IMR-90 (cell line): ENCODE results near the gene LRRC7. TPM values are rescaled to one million over a fixed set of nuclear protein-coding genes. Genes with fewer than 3 reads are reported as not detected.

Experiments used
- ATAC-seq: fragments of 200-7000 bp; cut with Tn5 transposase; 2 replicates; pipeline ENCODE4 v1.9.1; 2020; ENCODE audit warnings: low read depth, mild to moderate bottlenecking, moderate library complexity
- BruUV-seq: library from RNA; stranded (reverse); fragments of 400-500 nt; replicated peaks from 2 replicates; lab custom pipeline; 2021; lab: Mats Ljungman, UMichigan
- CTCF ChIA-PET: fragments of 300-600 bp; formaldehyde crosslinking; extraction: SDS; loops from one replicate; lab custom pipeline; 2021; ENCODE audit warnings: antibody characterized with exemption; lab: Yijun Ruan, JAX
- POLR2A ChIA-PET: fragments of 300-600 bp; sonication (Branson Sonifier 250); formaldehyde crosslinking; loops from one replicate; lab custom pipeline; 2022; ENCODE audit warnings: antibody characterized with exemption; ENCODE audit not compliant: unreplicated experiment; lab: Charles Lee
- DNase-seq: peaks from one replicate; pipeline ENCODE4 v3.0.0; 2013
- H2AFZ ChIP-seq: replicated peaks from 2 replicates; pipeline ENCODE3; 2013; ENCODE audit warnings: low read length, mild to moderate bottlenecking; ENCODE audit not compliant: poor library complexity
- H2AK5ac ChIP-seq: 2 replicates; pipeline ENCODE4 v1.6.1; 2013; ENCODE audit warnings: low read depth, low read length, inconsistent platforms
- H2AK9ac ChIP-seq: replicated peaks from 2 replicates; pipeline ENCODE3; 2013; ENCODE audit warnings: mild to moderate bottlenecking, low read depth, low read length, moderate library complexity; ENCODE audit not compliant: poor library complexity
- H2BK120ac ChIP-seq: 2 replicates; pipeline ENCODE4 v1.6.1; 2013; ENCODE audit warnings: low read depth, low read length, inconsistent platforms
- H2BK15ac ChIP-seq: 3 replicates; pipeline ENCODE4 v1.6.1; 2013; ENCODE audit warnings: low read depth, low read length, inconsistent platforms
- H2BK20ac ChIP-seq: 2 replicates; pipeline ENCODE4 v1.6.1; 2013; ENCODE audit warnings: low read depth, mild to moderate bottlenecking, inconsistent platforms, low read length, moderate library complexity
- H2BK5ac ChIP-seq: 2 replicates; pipeline ENCODE4 v1.6.1; 2013; ENCODE audit warnings: mild to moderate bottlenecking, low read depth, low read length, inconsistent platforms; ENCODE audit not compliant: poor library complexity, severe bottlenecking
- H3K14ac ChIP-seq: replicated peaks from 2 replicates; pipeline ENCODE4 v1.6.1; 2013; ENCODE audit warnings: low read depth, low read length, inconsistent platforms
- H3K18ac ChIP-seq: 2 replicates; pipeline ENCODE4 v1.6.1; 2013; ENCODE audit warnings: low read depth, low read length, control low read depth
- H3K23ac ChIP-seq: 2 replicates; pipeline ENCODE4 v1.6.1; 2013; ENCODE audit warnings: low read depth, low read length, inconsistent platforms
- H3K27ac ChIP-seq: 2 replicates; pipeline ENCODE4 v1.5.1; 2013; ENCODE audit warnings: mild to moderate bottlenecking, control low read depth, low read length; ENCODE audit not compliant: insufficient read depth
- H3K27me3 ChIP-seq: 2 replicates; pipeline ENCODE4 v1.6.1; 2013; ENCODE audit warnings: low read length; ENCODE audit not compliant: control insufficient read depth, insufficient read depth
- H3K36me3 ChIP-seq: 2 replicates; pipeline ENCODE4 v1.6.1; 2013; ENCODE audit warnings: low read length, mixed read lengths; ENCODE audit not compliant: control insufficient read depth, insufficient read depth
- H3K4ac ChIP-seq: 2 replicates; pipeline ENCODE4 v1.6.1; 2013; ENCODE audit warnings: low read depth, low read length, inconsistent platforms
- H3K4me1 ChIP-seq: 2 replicates; pipeline ENCODE4 v1.6.1; 2013; ENCODE audit warnings: low read length, mixed read lengths; ENCODE audit not compliant: control insufficient read depth, insufficient read depth
- H3K4me2 ChIP-seq: 2 replicates; pipeline ENCODE4 v1.6.1; 2013; ENCODE audit warnings: low read depth, mild to moderate bottlenecking, control low read depth, low read length, moderate library complexity
- H3K4me3 ChIP-seq: 2 replicates; pipeline ENCODE4 v1.5.1; 2013; ENCODE audit warnings: low read depth, mild to moderate bottlenecking, control low read depth, low read length, moderate library complexity; ENCODE audit not compliant: insufficient read depth
- H3K56ac ChIP-seq: 2 replicates; pipeline ENCODE4 v1.6.1; 2013; ENCODE audit warnings: low read length, inconsistent platforms; ENCODE audit not compliant: insufficient read depth; ENCODE audit errors: extremely low read depth
- H3K79me1 ChIP-seq, 2 experiments: 2 replicates each; pipeline ENCODE4 v1.6.1; 2013; ENCODE audit warnings: low read length in 2 of 2, inconsistent platforms in 1 of 2, low read depth in 1 of 2
- H3K9ac ChIP-seq: 2 replicates; pipeline ENCODE4 v1.6.1; 2013; ENCODE audit warnings: low read depth, low read length, control low read depth
- H3K9me1 ChIP-seq: 2 replicates; pipeline ENCODE4 v1.6.1; 2013; ENCODE audit warnings: low read length, inconsistent platforms; ENCODE audit not compliant: insufficient read depth
- H3K9me3 ChIP-seq: 2 replicates; pipeline ENCODE4 v1.6.1; 2013; ENCODE audit warnings: low read length; ENCODE audit not compliant: control insufficient read depth, insufficient read depth
- H4K20me1 ChIP-seq: 2 replicates; pipeline ENCODE4 v1.6.1; 2013; ENCODE audit warnings: low read length, inconsistent platforms; ENCODE audit not compliant: insufficient read depth
- H4K5ac ChIP-seq: 2 replicates; pipeline ENCODE4 v1.6.1; 2013; ENCODE audit warnings: mild to moderate bottlenecking, low read depth, low read length, control low read depth
- H4K8ac ChIP-seq, 2 experiments: 2 replicates each; pipeline ENCODE4 v1.6.1; 2013; ENCODE audit warnings: low read depth in 2 of 2, low read length in 2 of 2, control low read depth in 1 of 2, inconsistent platforms in 1 of 2
- H4K91ac ChIP-seq: 2 replicates; pipeline ENCODE4 v1.6.1; 2013; ENCODE audit warnings: low read depth, low read length, inconsistent platforms; ENCODE audit not compliant: insufficient read depth
- FOS ChIP-seq: fragments of 150-350 bp; IDR thresholded peaks from 2 replicates; pipeline ENCODE4 v1.6.1; 2016; ENCODE audit warnings: low read depth, low read length
- MAFK ChIP-seq: IDR thresholded peaks from 2 replicates; pipeline ENCODE4 v1.6.1; 2012; ENCODE audit warnings: low read depth, low read length, improper control_type of control experiment
- RFX5 ChIP-seq: IDR thresholded peaks from 2 replicates; pipeline ENCODE4 v1.8.0; 2012; ENCODE audit warnings: low read depth, mild to moderate bottlenecking, low read length, moderate library complexity
- SMC3 ChIP-seq: fragments of 150-350 bp; IDR thresholded peaks from 2 replicates; pipeline ENCODE4 v1.6.1; 2016; ENCODE audit warnings: low read depth, mild to moderate bottlenecking, antibody characterized with exemption, low read length, moderate library complexity
- WGBS, 2 experiments: methylation state at CpG; one replicate each; pipeline versions ENCODE4 v1.1.5 to v1.1.7; 2013; ENCODE audit warnings: missing lambda C conversion rate in 2 of 2; ENCODE audit not compliant: insufficient read length in 1 of 2; ENCODE audit errors: extremely low coverage in 2 of 2; 5-methylcytosine and 5-hydroxymethylcytosine counted together
- dilution Hi-C: fragments of 300-500 bp; cut with HindIII; formaldehyde crosslinking; loops from one replicate; pipeline ENCODE4 v1.14.3; 2018; ENCODE audit warnings: low sequenced_read_pairs; ENCODE audit not compliant: unreplicated experiment
- in situ Hi-C: fragments of 300-500 bp; cut with MboI; formaldehyde crosslinking; loops from 3 replicates; pipeline ENCODE4 v1.14.3; 2019; ENCODE audit warnings: low sequenced_read_pairs, inconsistent platforms, mixed read lengths
- intact Hi-C: fragments of 100-400 bp; cut with micrococcal nuclease; formaldehyde crosslinking; loops from 2 replicates; pipeline ENCODE4 v1.10.0; 2022
- polyA plus RNA-seq, 3 experiments: library from polyadenylated mRNA; depleted of rRNA; stranded (reverse); fragments of >200 nt; gene quantifications; 2 replicates each; pipeline ENCODE4 v1.2.3, GENCODE V29; 2012; ENCODE audit warnings: low replicate concordance in 1 of 3
- total RNA-seq: library from RNA; depleted of rRNA; stranded (reverse); fragments of >200 nt; gene quantifications from 2 replicates; pipeline ENCODE4 v1.2.3, GENCODE V29; 2012
- TF ChIP-seq, protein P1 (sequence below): conservative IDR thresholded peaks from 2 replicates; pipeline ENCODE4 v1.5.1; 2012; ENCODE audit warnings: mild to moderate bottlenecking, low read depth, low read length, improper control_type of control experiment

LRRC7 gene
- total and polyA plus RNA-seq, 2 of the 4 experiments (the other 2 are of a cell fraction), result under 0.01 to 0.02 TPM

DNA sequence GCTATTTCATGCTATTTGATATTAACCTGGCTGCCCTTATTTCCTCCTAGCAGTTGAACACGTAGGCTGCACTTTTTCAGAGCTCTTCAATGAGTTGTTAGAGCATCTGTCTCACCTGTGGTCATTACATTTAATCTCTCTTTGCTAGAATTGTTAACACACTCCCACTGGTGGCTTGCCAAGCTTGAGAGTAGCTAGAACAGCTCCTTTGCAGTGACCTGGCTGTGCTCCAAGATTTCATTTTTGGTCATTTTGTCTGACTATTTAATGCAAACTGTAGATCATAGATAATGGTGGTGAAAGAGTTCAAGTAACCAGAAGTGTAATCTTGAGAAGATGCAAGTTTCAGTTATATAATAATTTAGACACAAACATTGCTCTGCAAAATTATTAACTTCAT, 105.6 kb downstream of the LRRC7 start:
- in situ Hi-C loops (no loop called here), intact Hi-C loops (no loop called here), dilution Hi-C loops (no loop called here)
- no TSS peak for BruUV-seq
- H3K56ac ChIP-seq, result no peak overlapping the region
- no peak for TF ChIP-seq RFX5
- no peak for TF ChIP-seq MAFK
- no peak for TF ChIP-seq SMC3
- TF ChIP-seq, protein P1, sequence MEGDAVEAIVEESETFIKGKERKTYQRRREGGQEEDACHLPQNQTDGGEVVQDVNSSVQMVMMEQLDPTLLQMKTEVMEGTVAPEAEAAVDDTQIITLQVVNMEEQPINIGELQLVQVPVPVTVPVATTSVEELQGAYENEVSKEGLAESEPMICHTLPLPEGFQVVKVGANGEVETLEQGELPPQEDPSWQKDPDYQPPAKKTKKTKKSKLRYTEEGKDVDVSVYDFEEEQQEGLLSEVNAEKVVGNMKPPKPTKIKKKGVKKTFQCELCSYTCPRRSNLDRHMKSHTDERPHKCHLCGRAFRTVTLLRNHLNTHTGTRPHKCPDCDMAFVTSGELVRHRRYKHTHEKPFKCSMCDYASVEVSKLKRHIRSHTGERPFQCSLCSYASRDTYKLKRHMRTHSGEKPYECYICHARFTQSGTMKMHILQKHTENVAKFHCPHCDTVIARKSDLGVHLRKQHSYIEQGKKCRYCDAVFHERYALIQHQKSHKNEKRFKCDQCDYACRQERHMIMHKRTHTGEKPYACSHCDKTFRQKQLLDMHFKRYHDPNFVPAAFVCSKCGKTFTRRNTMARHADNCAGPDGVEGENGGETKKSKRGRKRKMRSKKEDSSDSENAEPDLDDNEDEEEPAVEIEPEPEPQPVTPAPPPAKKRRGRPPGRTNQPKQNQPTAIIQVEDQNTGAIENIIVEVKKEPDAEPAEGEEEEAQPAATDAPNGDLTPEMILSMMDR, result no peak
- TF ChIP-seq FOS, result no peak
- ChIA-PET POLR2A (no interaction called here), CTCF (no interaction called here)
- H4K8ac ChIP-seq, result no peak overlapping the region
- no peaks in the 10 kb centered on the region for H3K79me1 ChIP-seq
- no peaks in the 10 kb centered on the region for H3K9me1 ChIP-seq
- H3K4me3 ChIP-seq, result no peak overlapping the region
- no peaks in the 10 kb centered on the region for H3K27me3 ChIP-seq
- ATAC-seq (no peak), DNase-seq (no peak)
- H3K4ac ChIP-seq, result no peak overlapping the region
- H3K23ac ChIP-seq, result no peak overlapping the region
- no peak overlapping the region for H4K91ac ChIP-seq
- H2AK9ac ChIP-seq, result no peak overlapping the region
- no peak overlapping the region for H3K14ac ChIP-seq
- H3K9me3 ChIP-seq, result no peaks in the 10 kb centered on the region
- no peak overlapping the region for H2BK120ac ChIP-seq
- no peak overlapping the region for H4K5ac ChIP-seq
- no peaks in the 10 kb centered on the region for H3K36me3 ChIP-seq
- H4K20me1 ChIP-seq, result no peaks in the 10 kb centered on the region
- no CpG with 5 or more reads among the region's 1 CpG for WGBS, 2 experiments
- no peak overlapping the region for H3K18ac ChIP-seq
- H2BK5ac ChIP-seq, result no peak overlapping the region
- no peak overlapping the region for H2AK5ac ChIP-seq
- H3K27ac ChIP-seq, result no peak overlapping the region
- no peak overlapping the region for H3K4me2 ChIP-seq
- H2AFZ ChIP-seq, result no peak overlapping the region
- no peaks in the 10 kb centered on the region for H3K4me1 ChIP-seq
- H3K9ac ChIP-seq, result no peak overlapping the region
- H2BK15ac ChIP-seq, result no peak overlapping the region
- no peak overlapping the region for H2BK20ac ChIP-seq
